SK-N-SH (cell line): ENCODE results near the gene CDH4. TPM values are rescaled to one million over a fixed set of nuclear protein-coding genes. Genes with fewer than 3 reads are reported as not detected.

ENCODE experiments used
- CTCF ChIA-PET: fragments of 300-600, 350-600 bp; formaldehyde crosslinking; extraction: SDS; loops from one replicate; lab custom pipeline; 2021; lab: Yijun Ruan, JAX
- POLR2A ChIA-PET: fragments of 350-600 bp; sonication (Branson Sonifier 250); formaldehyde crosslinking; extraction: SDS; loops from one replicate; lab custom pipeline; 2020; ENCODE audit warnings: antibody characterized with exemption, inconsistent platforms; lab: Yijun Ruan, JAX
- DNase-seq: peaks from one replicate; pipeline ENCODE4 v3.0.0; 2012
- H2AFZ ChIP-seq: fragments of 200-600 bp; sonication (generic); 2 replicates; pipeline ENCODE4 v1.8.1; 2016; ENCODE audit warnings: antibody characterized with exemption, mild to moderate bottlenecking, low read depth
- H3F3A ChIP-seq: fragments of 200-600 bp; sonication (generic); replicated peaks from 2 replicates; pipeline ENCODE3; 2016; ENCODE audit warnings: antibody characterized with exemption, mild to moderate bottlenecking; ENCODE audit not compliant: insufficient read depth
- H3K27ac ChIP-seq, 2 experiments: fragments of 200-500 bp in 1 of 2; fragments of 200-600 bp in 1 of 2; sonication (Bioruptor generic) in 1 of 2; sonication (generic), shearing (Covaris generic) in 1 of 2; 2 replicates each; pipeline versions ENCODE4 v1.5.1 to v1.6.1; 2014 to 2016; ENCODE audit warnings: low read depth in 2 of 2, inconsistent platforms in 1 of 2, low read length in 1 of 2, mild to moderate bottlenecking in 1 of 2, mixed read lengths in 1 of 2
- H3K27me3 ChIP-seq: fragments of 200-600 bp; sonication (generic), shearing (Covaris generic); 2 replicates; pipeline ENCODE4 v1.6.1; 2016; ENCODE audit warnings: mixed run types; ENCODE audit not compliant: insufficient read depth
- H3K36me3 ChIP-seq, 2 experiments: fragments of 200-500 bp in 1 of 2; fragments of 200-600 bp in 1 of 2; sonication (Bioruptor generic) in 1 of 2; sonication (generic) in 1 of 2; replicated peaks in 1 of 2; 2 replicates each; pipeline versions ENCODE3 to v1.5.1; 2014 to 2016; ENCODE audit warnings: low read length in 1 of 2, mild to moderate bottlenecking in 1 of 2; ENCODE audit not compliant: insufficient read depth in 2 of 2, control insufficient read depth in 1 of 2
- H3K4me1 ChIP-seq, 2 experiments: fragments of 200-500 bp in 1 of 2; fragments of 200-600 bp in 1 of 2; sonication (Bioruptor generic) in 1 of 2; sonication (generic), shearing (Covaris generic) in 1 of 2; 2 replicates each; pipeline versions ENCODE4 v1.5.1 to v1.6.1; 2014 to 2016; ENCODE audit warnings: low read depth in 1 of 2, low read length in 1 of 2, mixed run types in 1 of 2; ENCODE audit not compliant: insufficient read depth in 2 of 2, control insufficient read depth in 1 of 2
- H3K4me2 ChIP-seq: fragments of 200-600 bp; sonication (generic), shearing (Covaris generic); 2 replicates; pipeline ENCODE4 v1.6.1; 2017; ENCODE audit warnings: mixed run types
- H3K4me3 ChIP-seq, 2 experiments: fragments of 200-500 bp in 1 of 2; fragments of 200-600 bp in 1 of 2; sonication (Bioruptor generic) in 1 of 2; sonication (generic), shearing (Covaris generic) in 1 of 2; 2 replicates each; pipeline versions ENCODE4 v1.5.1 to v1.8.1; 2014 to 2016; ENCODE audit warnings: low read depth in 2 of 2, inconsistent platforms in 1 of 2, low read length in 1 of 2, mild to moderate bottlenecking in 1 of 2, mixed read lengths in 1 of 2, moderate library complexity in 1 of 2
- H3K79me2 ChIP-seq: fragments of 200-600 bp; sonication (generic); 2 replicates; pipeline ENCODE4 v1.8.1; 2017; ENCODE audit warnings: mild to moderate bottlenecking; ENCODE audit not compliant: insufficient read depth
- H3K9ac ChIP-seq: fragments of 200-600 bp; sonication (generic); 2 replicates; pipeline ENCODE4 v1.6.1; 2017; ENCODE audit warnings: mixed run types
- H3K9me2 ChIP-seq: fragments of 200-600 bp; sonication (generic); 2 replicates; pipeline ENCODE4 v1.6.1; 2017; ENCODE audit warnings: mixed run types
- H3K9me3 ChIP-seq: fragments of 200-600 bp; sonication (generic); 2 replicates; pipeline ENCODE4 v1.6.1; 2017; ENCODE audit warnings: mixed run types, mild to moderate bottlenecking, moderate library complexity
- H4K20me1 ChIP-seq: fragments of 200-600 bp; sonication (generic); 2 replicates; pipeline ENCODE4 v1.6.1; 2017; ENCODE audit warnings: mild to moderate bottlenecking, mixed run types; ENCODE audit not compliant: insufficient read depth
- FOXJ3 ChIP-seq: sonication (generic); formaldehyde crosslinking; IDR thresholded peaks from 2 replicates; pipeline ENCODE4 v1.5.1; 2020; ENCODE audit warnings: mild to moderate bottlenecking, missing genetic modification reagents
- IRF3 ChIP-seq: fragments of 150-350 bp; IDR thresholded peaks from 2 replicates; pipeline ENCODE4 v1.6.1; 2016; ENCODE audit warnings: mild to moderate bottlenecking, low read depth, low read length
- RAD21 ChIP-seq: IDR thresholded peaks from 2 replicates; pipeline ENCODE4 v1.6.1; 2012; ENCODE audit warnings: mild to moderate bottlenecking, low read length
- RCOR1 ChIP-seq: fragments of 150-350 bp; IDR thresholded peaks from 2 replicates; pipeline ENCODE4 v1.6.1; 2017; ENCODE audit warnings: antibody characterized with exemption, low read length
- REST ChIP-seq: IDR thresholded peaks from 2 replicates; pipeline ENCODE4 v1.6.1; 2012; ENCODE audit warnings: mild to moderate bottlenecking, low read depth, low read length, moderate library complexity
- SIN3A ChIP-seq: IDR thresholded peaks from 2 replicates; pipeline ENCODE4 v1.6.1; 2012; ENCODE audit warnings: low read depth, mild to moderate bottlenecking, low read length, moderate library complexity, borderline replicate concordance
- SMC3 ChIP-seq: IDR thresholded peaks from 2 replicates; pipeline ENCODE4 v1.6.1; 2012; ENCODE audit warnings: low read depth, low read length, improper control_type of control experiment
- TCF12 ChIP-seq: IDR thresholded peaks from 2 replicates; pipeline ENCODE4 v1.4.0; 2012
- TEAD4 ChIP-seq: IDR thresholded peaks from 2 replicates; pipeline ENCODE4 v1.4.0; 2012; ENCODE audit warnings: mild to moderate bottlenecking, borderline replicate concordance; ENCODE audit not compliant: insufficient read depth
- WGBS: methylation state at CpG from one replicate; pipeline ENCODE4 v1.1.6; 2017; ENCODE audit warnings: low lambda C conversion rate; 5-methylcytosine and 5-hydroxymethylcytosine counted together
- polyA plus RNA-seq, 3 experiments: library from polyadenylated mRNA; depleted of rRNA; stranded (reverse); fragments of >200 nt; gene quantifications; 2 replicates each; pipeline ENCODE4 v1.2.3, GENCODE V29; 2012

Gene CDH4
- polyA plus RNA-seq, 1 of the 3 experiments (the other 2 are of a cell fraction): not detected

GRCh38 chr20:61772828-61773631, 521.0 kb downstream of the CDH4 start:
- no peak for TF ChIP-seq SIN3A
- TF ChIP-seq IRF3: no peak
- TF ChIP-seq TEAD4: no peak
- no peak for TF ChIP-seq SMC3
- no peak for TF ChIP-seq RAD21
- TF ChIP-seq TCF12: no peak
- Histone ChIP-seq H3K4me2 (no peak overlapping the region), H3F3A (no peaks in the 10 kb centered on the region), H3K9ac (no peak overlapping the region), H3K36me3 (no peaks in the 10 kb centered on the region), H3K4me3 (no peak overlapping the region), H3K27me3 (no peaks in the 10 kb centered on the region), H3K9me2 (no peaks in the 10 kb centered on the region), H3K4me1 (no peaks in the 10 kb centered on the region), H3K27ac (no peak overlapping the region), H2AFZ (no peak overlapping the region), H3K79me2 (no peaks in the 10 kb centered on the region), H4K20me1 (no peaks in the 10 kb centered on the region), H3K9me3 (no peaks in the 10 kb centered on the region)
- ChIA-PET POLR2A (no interaction called here), CTCF (no interaction called here)
- DNase-seq: no peak
- 78% methylated on average over 34 of the region's 53 CpGs for WGBS

- no peaks in the 10 kb centered on the region for H3K4me1 ChIP-seq
- DNase-seq: no peak
Measured at GRCh38 chr20:61773926-61774587, 522.0 kb downstream of the CDH4 start.

More at GRCh38 chr20:61773926-61774587, 522.0 kb downstream of the CDH4 start:
- H3K27ac ChIP-seq: no peak overlapping the region
- TF ChIP-seq REST (no peak), FOXJ3 (no peak), TEAD4 (no peak), RCOR1 (no peak)
- TF ChIP-seq, all 33 proteins: peak for 0
- H2AFZ ChIP-seq: no peak overlapping the region
- H3K9me3 ChIP-seq: no peaks in the 10 kb centered on the region
- ChIA-PET POLR2A (no interaction called here), CTCF (no interaction called here)
- no peak overlapping the region for H3K9ac ChIP-seq
- WGBS: 28% methylated on average over 14 of the region's 14 CpGs
- H3K4me2 ChIP-seq: no peak overlapping the region
- H3K36me3 ChIP-seq: no peaks in the 10 kb centered on the region
- no peak overlapping the region for H3K4me3 ChIP-seq
- no peaks in the 10 kb centered on the region for H3K27me3 ChIP-seq
- no peaks in the 10 kb centered on the region for H3K9me2 ChIP-seq
- no peaks in the 10 kb centered on the region for H4K20me1 ChIP-seq
- no peaks in the 10 kb centered on the region for H3F3A ChIP-seq
- H3K79me2 ChIP-seq: no peaks in the 10 kb centered on the region
